ENCODE measurements around the gene RBX1. TPM values are rescaled to one million over a fixed set of nuclear protein-coding genes. Genes with fewer than 3 reads are reported as not detected.
A peak's percentile ranks its signal among the peaks of the same experiment; 100 is the strongest.

Gene RBX1
- total RNA-seq, 2 donors from 2014 or later: 64.1 to 64.6 TPM

DNA sequence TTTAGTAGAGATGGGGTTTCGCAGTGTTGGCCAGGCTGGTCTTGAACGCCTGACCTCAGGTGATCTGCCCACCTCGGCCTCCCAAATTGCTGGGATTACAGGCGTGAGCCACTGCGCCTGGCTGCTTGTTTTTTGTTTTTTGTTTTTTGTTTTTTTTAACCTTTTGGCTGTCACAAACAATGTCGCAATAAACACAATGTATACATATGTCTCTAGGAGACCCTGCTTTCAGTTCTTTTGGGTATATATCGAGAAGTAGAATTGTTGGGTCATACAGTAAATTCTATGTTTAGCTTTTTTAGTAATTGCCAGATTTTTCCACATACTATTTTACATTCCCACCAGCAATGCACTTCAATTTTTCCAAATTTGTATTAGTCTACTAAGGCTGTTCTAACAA, 28.0 kb downstream of the RBX1 start:
- Histone ChIP-seq H3K4me3 (ENCODE audit: low read length) (no peak overlapping the region), H3K27ac (ENCODE audit: low read depth, low read length) (no peak overlapping the region), H3K9ac (ENCODE audit: extremely low read depth, low read length, poor library complexity, severe bottlenecking) (no peak overlapping the region), H3K27me3 (ENCODE audit: control insufficient read depth, insufficient read depth, low read length, poor library complexity, severe bottlenecking) (no peaks in the 10 kb centered on the region), H3K36me3 (ENCODE audit: control insufficient read depth, insufficient read depth, low read length) (no peaks in the 10 kb centered on the region), H3K4me1 (ENCODE audit: control insufficient read depth, insufficient read depth, low read length) (no peaks in the 10 kb centered on the region), H3K9me3 (ENCODE audit: control insufficient read depth, low read length) (no peaks in the 10 kb centered on the region)
- Mint-ChIP-seq H3K4me3 (no peak overlapping the region), H3K4me1 (no peaks in the 10 kb centered on the region), H3K27ac (no peak overlapping the region), H3K9me3 (no peaks in the 10 kb centered on the region), H3K27me3 (ENCODE audit: insufficient read depth) (no peaks in the 10 kb centered on the region), H3K36me3 (ENCODE audit: low read depth) (no peaks in the 10 kb centered on the region)
- TF ChIP-seq, protein P1, sequence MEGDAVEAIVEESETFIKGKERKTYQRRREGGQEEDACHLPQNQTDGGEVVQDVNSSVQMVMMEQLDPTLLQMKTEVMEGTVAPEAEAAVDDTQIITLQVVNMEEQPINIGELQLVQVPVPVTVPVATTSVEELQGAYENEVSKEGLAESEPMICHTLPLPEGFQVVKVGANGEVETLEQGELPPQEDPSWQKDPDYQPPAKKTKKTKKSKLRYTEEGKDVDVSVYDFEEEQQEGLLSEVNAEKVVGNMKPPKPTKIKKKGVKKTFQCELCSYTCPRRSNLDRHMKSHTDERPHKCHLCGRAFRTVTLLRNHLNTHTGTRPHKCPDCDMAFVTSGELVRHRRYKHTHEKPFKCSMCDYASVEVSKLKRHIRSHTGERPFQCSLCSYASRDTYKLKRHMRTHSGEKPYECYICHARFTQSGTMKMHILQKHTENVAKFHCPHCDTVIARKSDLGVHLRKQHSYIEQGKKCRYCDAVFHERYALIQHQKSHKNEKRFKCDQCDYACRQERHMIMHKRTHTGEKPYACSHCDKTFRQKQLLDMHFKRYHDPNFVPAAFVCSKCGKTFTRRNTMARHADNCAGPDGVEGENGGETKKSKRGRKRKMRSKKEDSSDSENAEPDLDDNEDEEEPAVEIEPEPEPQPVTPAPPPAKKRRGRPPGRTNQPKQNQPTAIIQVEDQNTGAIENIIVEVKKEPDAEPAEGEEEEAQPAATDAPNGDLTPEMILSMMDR (conservative IDR thresholded peaks at IDR 0.05): no peak
- 95 to 98% methylated on average over 4 to 5 of the region's 7 CpGs for WGBS, 2 experiments (ENCODE audit: insufficient coverage in 1 of 2, insufficient read length in 1 of 2)
- no peak for DNase-seq

DNA sequence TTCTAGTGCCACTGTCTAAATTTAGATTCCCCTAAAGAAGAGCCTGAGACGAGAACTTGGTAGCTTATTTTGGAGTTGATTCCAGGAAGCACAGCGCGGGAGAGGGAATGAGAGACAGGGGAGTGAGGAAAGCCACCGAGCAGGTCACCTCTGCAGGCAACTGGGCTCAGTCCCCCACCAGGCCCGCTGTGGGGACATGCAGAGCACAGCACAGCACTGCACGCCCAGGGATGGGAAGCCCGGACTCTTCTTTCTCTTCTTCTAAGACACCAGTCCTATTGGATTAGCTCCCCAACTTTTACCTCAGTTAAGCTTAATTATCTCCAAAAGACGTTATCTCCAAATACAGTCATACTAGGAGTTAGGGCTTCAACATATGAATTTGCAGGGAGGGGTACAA, 28.7 kb downstream of the RBX1 start:
- 92 to 96% methylated on average over 6 to 8 of the region's 8 CpGs for WGBS, 2 experiments (ENCODE audit: insufficient coverage in 1 of 2, insufficient read length in 1 of 2)
- H3K27me3 Mint-ChIP-seq (ENCODE audit: insufficient read depth): no peaks in the 10 kb centered on the region
- H3K9me3 Mint-ChIP-seq: no peaks in the 10 kb centered on the region
- Histone ChIP-seq H3K4me1 (ENCODE audit: control insufficient read depth, insufficient read depth, low read length) (no peaks in the 10 kb centered on the region), H3K4me3 (ENCODE audit: low read length) (no peak overlapping the region), H3K27ac (ENCODE audit: low read depth, low read length) (no peak overlapping the region), H3K9ac (ENCODE audit: extremely low read depth, low read length, poor library complexity, severe bottlenecking) (no peak overlapping the region), H3K36me3 (ENCODE audit: control insufficient read depth, insufficient read depth, low read length) (no peaks in the 10 kb centered on the region), H3K27me3 (ENCODE audit: control insufficient read depth, insufficient read depth, low read length, poor library complexity, severe bottlenecking) (no peaks in the 10 kb centered on the region), H3K9me3 (ENCODE audit: control insufficient read depth, low read length) (no peaks in the 10 kb centered on the region)
- H3K36me3 Mint-ChIP-seq (ENCODE audit: low read depth): no peaks in the 10 kb centered on the region
- no peak for DNase-seq
- H3K27ac Mint-ChIP-seq: no peak overlapping the region
- TF ChIP-seq, protein P1 (conservative IDR thresholded peaks at IDR 0.05): no peak
- no peaks in the 10 kb centered on the region for H3K4me1 Mint-ChIP-seq
- H3K4me3 Mint-ChIP-seq: no peak overlapping the region

DNA sequence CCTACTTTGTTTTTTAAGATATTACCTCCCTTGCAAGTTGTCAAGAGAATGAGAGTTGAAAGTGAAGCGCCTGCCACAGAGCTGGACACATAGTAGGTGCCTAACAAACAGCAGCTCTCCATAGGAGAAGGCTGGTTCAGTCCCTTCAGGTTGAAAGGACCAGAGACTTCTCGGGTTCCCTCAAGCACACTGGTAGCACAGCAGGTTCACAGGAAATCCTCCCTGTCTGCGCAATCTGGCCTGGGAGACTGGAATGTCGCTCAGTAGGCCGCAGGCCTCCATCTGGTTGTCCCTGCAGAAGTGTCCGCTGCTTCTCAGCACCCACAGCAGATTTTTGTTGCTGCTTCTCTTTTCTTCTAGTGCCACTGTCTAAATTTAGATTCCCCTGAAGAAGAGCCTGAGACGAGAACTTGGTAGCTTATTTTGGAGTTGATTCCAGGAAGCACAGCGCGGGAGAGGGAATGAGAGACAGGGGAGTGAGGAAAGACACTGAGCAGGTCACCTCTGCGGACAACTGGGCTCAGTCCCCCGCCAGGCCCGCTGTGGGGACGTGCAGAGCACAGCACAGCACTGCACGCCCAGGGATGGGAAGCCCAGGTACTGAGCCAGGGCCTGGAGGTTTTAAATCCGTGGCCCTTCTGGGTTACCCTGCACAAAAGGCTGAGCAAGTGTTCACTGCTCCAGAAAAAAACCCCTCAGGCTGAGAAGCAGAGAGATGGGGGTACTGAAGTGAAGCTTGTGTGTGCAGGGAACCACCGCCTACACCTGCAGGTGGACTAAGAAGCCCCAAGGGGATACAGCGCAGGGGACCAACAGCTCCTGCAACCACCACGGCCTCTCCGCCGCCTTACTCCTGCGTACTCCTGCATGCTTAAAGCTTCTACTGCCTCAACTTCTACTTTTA, 31.6 kb downstream of the RBX1 start:
- Histone ChIP-seq H3K4me1 (ENCODE audit: control insufficient read depth, insufficient read depth, low read length) (no peaks in the 10 kb centered on the region), H3K27ac (ENCODE audit: low read depth, low read length) (no peak overlapping the region), H3K36me3 (ENCODE audit: control insufficient read depth, insufficient read depth, low read length) (no peaks in the 10 kb centered on the region), H3K9me3 (ENCODE audit: control insufficient read depth, low read length) (no peaks in the 10 kb centered on the region), H3K9ac (ENCODE audit: extremely low read depth, low read length, poor library complexity, severe bottlenecking) (no peak overlapping the region), H3K4me3 (ENCODE audit: low read length) (no peak overlapping the region), H3K27me3 (ENCODE audit: control insufficient read depth, insufficient read depth, low read length, poor library complexity, severe bottlenecking) (no peaks in the 10 kb centered on the region)
- H3K9me3 Mint-ChIP-seq: no peaks in the 10 kb centered on the region
- no peaks in the 10 kb centered on the region for H3K36me3 Mint-ChIP-seq (ENCODE audit: low read depth)
- WGBS, 2 experiments (ENCODE audit: insufficient coverage in 1 of 2, insufficient read length in 1 of 2): 94 to 95% methylated on average over 19 to 21 of the region's 21 CpGs
- no peaks in the 10 kb centered on the region for H3K4me1 Mint-ChIP-seq
- peak overlapping the region; percentile 8 for H3K27ac Mint-ChIP-seq
- no peak overlapping the region for H3K4me3 Mint-ChIP-seq
- no peaks in the 10 kb centered on the region for H3K27me3 Mint-ChIP-seq (ENCODE audit: insufficient read depth)
- TF ChIP-seq, protein P1 (conservative IDR thresholded peaks at IDR 0.05): no peak
- no peak for DNase-seq
